ENCODE measurements around the gene MINDY4.

Gene MINDY4

DNA sequence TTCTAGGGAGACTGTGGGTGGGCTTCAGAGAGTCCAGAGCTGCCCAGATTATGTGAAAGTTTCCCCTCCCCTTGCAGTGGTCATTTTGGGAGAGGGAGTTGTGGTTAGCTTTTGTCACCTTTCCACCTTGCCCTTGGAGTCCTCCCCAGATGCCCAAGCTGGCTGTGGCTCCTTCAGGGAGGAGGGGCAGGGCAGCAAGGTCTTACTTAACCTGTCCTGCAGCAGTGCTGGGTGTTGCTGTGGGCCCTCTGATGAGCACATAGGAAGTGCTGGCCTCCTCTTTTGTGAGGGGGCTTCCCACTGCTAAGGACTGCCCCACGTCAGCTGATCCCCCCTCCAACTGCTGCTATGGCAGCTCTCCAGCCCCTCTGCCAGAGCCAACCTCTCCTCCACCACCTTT, 122.8 kb downstream of the MINDY4 start:
- H3K9me3 ChIP-seq (ENCODE audit: control insufficient read depth, insufficient read depth, low read length), result no peaks in the 10 kb centered on the region
- no peaks in the 10 kb centered on the region for H3K4me1 ChIP-seq (ENCODE audit: control insufficient read depth, insufficient read depth, low read length)
- H3K27me3 ChIP-seq (ENCODE audit: control insufficient read depth, insufficient read depth, low read length), result no peaks in the 10 kb centered on the region
- DNase-seq (ENCODE audit: low read depth, low spot score), result no peak
- no peak overlapping the region for H3K4me3 ChIP-seq (ENCODE audit: low read length)
- WGBS (ENCODE audit: insufficient coverage, insufficient read length), result no CpG with 5 or more reads among the region's 1 CpG
- no peaks in the 10 kb centered on the region for H3K36me3 ChIP-seq (ENCODE audit: control insufficient read depth, insufficient read depth, low read length)
- H3K27ac ChIP-seq (ENCODE audit: low read length), result no peak overlapping the region

DNA sequence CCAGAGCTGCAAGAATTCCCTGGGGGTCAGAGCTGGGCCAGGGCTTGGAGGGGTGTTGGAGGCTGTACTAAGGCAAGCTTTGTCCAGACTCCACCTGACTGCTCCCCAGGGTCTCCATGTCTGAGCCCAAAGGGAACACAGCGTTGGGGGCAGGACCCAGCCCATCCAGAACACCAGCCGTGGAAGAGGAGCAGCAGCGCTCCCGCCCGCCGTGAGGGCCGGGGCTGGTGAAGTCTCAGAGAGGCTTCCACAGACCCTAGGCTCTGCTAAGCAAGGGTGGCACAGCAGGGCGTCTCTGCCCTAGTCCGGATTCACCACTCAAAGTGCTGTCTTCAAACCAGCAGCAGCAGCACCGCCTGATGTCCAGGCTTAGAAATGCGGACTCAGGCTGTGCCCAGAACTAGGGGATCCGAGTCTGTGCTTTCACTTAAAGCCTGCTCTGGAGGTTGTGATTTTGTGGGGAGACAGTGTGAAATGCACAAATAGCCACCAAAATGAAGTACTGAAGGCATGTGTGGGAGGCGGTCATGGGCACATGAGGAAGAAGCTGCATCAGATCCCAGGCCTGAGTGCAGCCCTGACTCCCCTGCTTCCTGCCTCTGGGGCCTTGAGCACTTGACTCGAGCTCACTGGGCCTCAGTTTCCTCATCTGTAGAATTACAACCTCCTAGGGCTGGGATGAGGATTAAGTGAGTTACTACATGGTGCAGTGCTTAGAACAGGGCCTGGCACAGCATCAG, 123.8 kb downstream of the MINDY4 start:
- H3K4me1 ChIP-seq (ENCODE audit: control insufficient read depth, insufficient read depth, low read length), result no peaks in the 10 kb centered on the region

DNA sequence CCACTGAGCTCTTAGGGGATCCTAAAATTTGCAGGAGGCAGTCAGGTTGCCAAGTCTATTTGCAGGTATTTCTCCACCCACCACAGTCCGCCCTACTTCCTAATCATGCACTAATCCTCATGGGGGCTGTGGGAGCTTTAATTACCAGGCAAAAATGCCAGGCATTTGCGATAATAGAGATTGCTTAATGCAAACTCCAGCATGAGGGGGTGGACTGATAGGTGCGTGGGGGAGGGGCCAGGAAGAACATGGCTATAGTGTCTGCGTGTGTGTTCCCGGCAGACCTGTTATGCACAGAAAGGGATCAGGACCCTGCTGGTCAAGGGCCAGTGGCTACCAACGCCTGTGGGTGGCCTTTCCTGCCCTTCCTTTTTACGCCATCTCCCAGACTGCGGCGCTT, 124.8 kb downstream of the MINDY4 start:
- DNase-seq (ENCODE audit: low read depth, low spot score), result no peak
- H3K4me3 ChIP-seq (ENCODE audit: low read length), result no peak overlapping the region
- no CpG with 5 or more reads among the region's 9 CpGs for WGBS (ENCODE audit: insufficient coverage, insufficient read length)
- H3K9me3 ChIP-seq (ENCODE audit: control insufficient read depth, insufficient read depth, low read length), result no peaks in the 10 kb centered on the region
- H3K4me1 ChIP-seq (ENCODE audit: control insufficient read depth, insufficient read depth, low read length), result no peaks in the 10 kb centered on the region
- H3K27me3 ChIP-seq (ENCODE audit: control insufficient read depth, insufficient read depth, low read length), result no peaks in the 10 kb centered on the region
- H3K36me3 ChIP-seq (ENCODE audit: control insufficient read depth, insufficient read depth, low read length), result no peaks in the 10 kb centered on the region
- H3K27ac ChIP-seq (ENCODE audit: low read length), result no peak overlapping the region

More for the DNA sequence above, 123.8 kb downstream of the MINDY4 start:
- Histone ChIP-seq H3K36me3 (ENCODE audit: control insufficient read depth, insufficient read depth, low read length) (no peaks in the 10 kb centered on the region), H3K9me3 (ENCODE audit: control insufficient read depth, insufficient read depth, low read length) (no peaks in the 10 kb centered on the region), H3K4me3 (ENCODE audit: low read length) (no peak overlapping the region), H3K27ac (ENCODE audit: low read length) (no peak overlapping the region), H3K27me3 (ENCODE audit: control insufficient read depth, insufficient read depth, low read length) (no peaks in the 10 kb centered on the region)
- no peak for DNase-seq (ENCODE audit: low read depth, low spot score)
- no CpG with 5 or more reads among the region's 14 CpGs for WGBS (ENCODE audit: insufficient coverage, insufficient read length)

DNA sequence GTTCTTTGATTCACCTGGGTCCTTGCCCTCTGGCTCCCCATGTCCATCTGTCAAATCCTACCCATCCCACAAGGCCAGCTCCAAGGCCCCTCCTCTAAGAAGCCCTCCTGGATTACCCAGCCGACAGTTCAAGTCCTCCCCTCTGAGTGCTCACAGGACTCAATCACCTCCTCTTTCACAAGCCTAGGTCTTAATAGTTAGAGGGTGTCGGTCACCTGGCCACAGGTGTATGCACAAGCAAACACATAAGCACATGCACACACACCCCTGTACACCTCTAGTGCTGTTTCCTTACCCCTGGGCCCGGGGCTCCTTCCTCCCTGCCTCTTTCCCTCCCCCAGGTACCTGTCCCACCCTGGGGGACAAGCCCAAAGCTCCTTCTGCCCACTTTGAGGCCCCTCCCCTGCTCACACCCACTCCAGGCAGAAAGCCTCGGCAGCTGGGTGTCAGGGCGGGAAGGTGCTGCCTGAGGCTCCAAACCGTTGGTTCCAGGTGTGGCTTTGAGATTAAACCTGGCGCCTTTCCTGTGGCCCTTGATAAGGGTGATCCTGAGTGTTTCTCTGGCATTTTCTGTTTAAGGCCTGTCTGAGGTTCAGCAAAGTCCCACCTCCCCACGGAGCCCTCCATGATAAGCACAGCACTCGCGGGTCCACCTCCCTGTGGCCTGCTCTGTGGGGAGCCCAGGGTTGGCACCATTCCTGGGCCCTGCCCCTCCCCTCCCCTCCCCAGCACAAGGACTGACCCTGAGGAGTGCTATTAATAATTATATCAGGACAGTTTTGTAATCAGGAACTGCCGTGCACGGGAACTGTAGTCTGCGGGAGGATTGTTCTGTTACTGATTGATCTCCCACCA, 125.8 kb downstream of the MINDY4 start:
- H3K9me3 ChIP-seq (ENCODE audit: control insufficient read depth, insufficient read depth, low read length), result no peaks in the 10 kb centered on the region
- H3K27ac ChIP-seq (ENCODE audit: low read length), result no peak overlapping the region
- no peak overlapping the region for H3K4me3 ChIP-seq (ENCODE audit: low read length)
- DNase-seq (ENCODE audit: low read depth, low spot score), result no peak
- no CpG with 5 or more reads among the region's 13 CpGs for WGBS (ENCODE audit: insufficient coverage, insufficient read length)
- no peaks in the 10 kb centered on the region for H3K36me3 ChIP-seq (ENCODE audit: control insufficient read depth, insufficient read depth, low read length)
- H3K27me3 ChIP-seq (ENCODE audit: control insufficient read depth, insufficient read depth, low read length), result no peaks in the 10 kb centered on the region
- no peaks in the 10 kb centered on the region for H3K4me1 ChIP-seq (ENCODE audit: control insufficient read depth, insufficient read depth, low read length)

DNA sequence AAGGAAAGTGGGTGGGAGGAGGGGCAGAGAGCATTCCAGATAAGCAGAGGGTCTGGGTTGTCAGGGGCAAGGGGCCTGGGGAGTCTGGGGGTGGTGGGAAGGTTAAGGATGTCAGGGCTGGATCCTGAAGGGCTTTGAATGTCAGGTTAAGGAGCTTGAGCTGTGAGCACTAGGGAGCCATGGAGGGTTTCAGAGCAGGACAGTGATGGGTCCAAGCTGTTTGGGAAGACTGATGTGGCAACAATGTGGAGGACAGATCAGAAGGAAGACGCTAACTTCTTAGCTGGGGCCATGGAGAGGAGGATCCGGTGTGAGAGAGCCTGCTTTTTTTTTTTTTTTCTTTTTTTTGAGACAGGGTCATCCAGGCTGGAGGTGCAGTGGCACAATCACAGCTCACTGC, 126.6 kb downstream of the MINDY4 start:
- Histone ChIP-seq H3K27ac (ENCODE audit: low read length) (no peak overlapping the region), H3K9me3 (ENCODE audit: control insufficient read depth, insufficient read depth, low read length) (no peaks in the 10 kb centered on the region), H3K27me3 (ENCODE audit: control insufficient read depth, insufficient read depth, low read length) (no peaks in the 10 kb centered on the region), H3K36me3 (ENCODE audit: control insufficient read depth, insufficient read depth, low read length) (no peaks in the 10 kb centered on the region), H3K4me3 (ENCODE audit: low read length) (no peak overlapping the region), H3K4me1 (ENCODE audit: control insufficient read depth, insufficient read depth, low read length) (no peaks in the 10 kb centered on the region)
- no CpG with 5 or more reads among the region's 2 CpGs for WGBS (ENCODE audit: insufficient coverage, insufficient read length)
- DNase-seq (ENCODE audit: low read depth, low spot score), result no peak

DNA sequence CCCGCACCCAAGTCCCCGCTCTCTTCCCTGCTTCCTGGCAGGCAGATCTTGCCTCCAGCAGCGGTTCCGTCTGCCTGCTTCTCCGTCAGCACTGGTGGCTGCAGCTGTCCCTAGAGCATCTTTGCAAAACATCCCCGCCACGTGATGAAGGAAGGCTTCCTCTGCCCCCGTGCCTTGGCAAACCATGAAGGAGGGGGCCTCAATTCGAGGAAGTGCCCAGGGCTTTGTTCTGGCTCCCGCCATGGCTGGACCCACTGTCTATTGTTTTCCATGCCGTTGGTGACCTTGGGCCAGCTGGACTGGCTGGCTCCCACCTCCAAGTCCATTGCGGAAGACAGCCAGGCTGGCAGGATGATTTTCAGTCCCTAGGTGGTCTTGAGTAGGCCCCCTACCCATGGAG, 127.2 kb downstream of the MINDY4 start:
- no peaks in the 10 kb centered on the region for H3K4me1 ChIP-seq (ENCODE audit: control insufficient read depth, insufficient read depth, low read length)
- no peak overlapping the region for H3K27ac ChIP-seq (ENCODE audit: low read length)
- H3K27me3 ChIP-seq (ENCODE audit: control insufficient read depth, insufficient read depth, low read length), result no peaks in the 10 kb centered on the region
- H3K9me3 ChIP-seq (ENCODE audit: control insufficient read depth, insufficient read depth, low read length), result no peaks in the 10 kb centered on the region
- no CpG with 5 or more reads among the region's 12 CpGs for WGBS (ENCODE audit: insufficient coverage, insufficient read length)
- no peak for DNase-seq (ENCODE audit: low read depth, low spot score)
- H3K36me3 ChIP-seq (ENCODE audit: control insufficient read depth, insufficient read depth, low read length), result no peaks in the 10 kb centered on the region
- H3K4me3 ChIP-seq (ENCODE audit: low read length), result no peak overlapping the region

DNA sequence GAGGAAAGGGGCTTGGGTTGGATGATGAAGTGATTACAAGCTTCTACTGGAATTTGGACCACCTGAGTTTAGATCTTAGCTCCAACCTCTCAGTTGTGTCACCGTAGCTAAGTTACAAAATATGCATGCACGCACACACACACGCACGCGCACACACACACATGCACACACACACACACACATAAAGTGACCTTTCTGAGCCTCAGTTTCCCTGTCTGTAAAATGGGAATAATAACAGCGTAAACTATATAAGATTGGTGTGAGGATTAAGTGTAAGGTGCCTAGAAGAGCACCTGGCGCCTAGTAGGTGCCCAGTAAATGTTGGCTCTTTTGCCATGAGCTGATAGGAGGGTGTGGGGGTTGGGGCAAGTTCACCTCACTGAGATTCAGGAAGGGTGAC, 127.8 kb downstream of the MINDY4 start:
- H3K4me1 ChIP-seq (ENCODE audit: control insufficient read depth, insufficient read depth, low read length), result no peaks in the 10 kb centered on the region
- no peaks in the 10 kb centered on the region for H3K27me3 ChIP-seq (ENCODE audit: control insufficient read depth, insufficient read depth, low read length)
- H3K9me3 ChIP-seq (ENCODE audit: control insufficient read depth, insufficient read depth, low read length), result no peaks in the 10 kb centered on the region
- H3K36me3 ChIP-seq (ENCODE audit: control insufficient read depth, insufficient read depth, low read length), result no peaks in the 10 kb centered on the region
- no peak for DNase-seq (ENCODE audit: low read depth, low spot score)
- no CpG with 5 or more reads among the region's 7 CpGs for WGBS (ENCODE audit: insufficient coverage, insufficient read length)
- no peak overlapping the region for H3K4me3 ChIP-seq (ENCODE audit: low read length)
- H3K27ac ChIP-seq (ENCODE audit: low read length), result no peak overlapping the region

DNA sequence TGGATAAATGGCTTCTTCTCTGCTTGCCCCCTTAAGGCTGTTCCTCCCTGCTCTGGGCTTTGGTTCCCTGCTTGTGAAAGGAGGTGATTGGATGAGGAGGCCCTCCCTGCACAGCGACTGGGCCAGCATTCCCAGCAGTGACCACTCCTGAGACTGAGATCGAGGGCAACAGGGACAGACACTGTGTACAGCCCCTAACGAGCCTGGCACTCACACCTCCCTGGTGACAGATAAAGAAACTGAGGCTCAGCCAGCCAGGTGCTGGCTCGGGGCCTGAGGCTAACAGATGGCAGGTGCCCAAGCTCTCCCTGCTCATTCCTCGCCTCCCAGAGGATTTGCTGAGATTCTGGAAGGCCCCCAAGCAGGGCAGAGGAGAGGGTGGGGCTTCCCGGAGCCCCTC, 128.4 kb downstream of the MINDY4 start:
- no peaks in the 10 kb centered on the region for H3K27me3 ChIP-seq (ENCODE audit: control insufficient read depth, insufficient read depth, low read length)
- H3K27ac ChIP-seq (ENCODE audit: low read length), result no peak overlapping the region
- H3K4me1 ChIP-seq (ENCODE audit: control insufficient read depth, insufficient read depth, low read length), result no peaks in the 10 kb centered on the region
- WGBS (ENCODE audit: insufficient coverage, insufficient read length), result no CpG with 5 or more reads among the region's 6 CpGs
- H3K36me3 ChIP-seq (ENCODE audit: control insufficient read depth, insufficient read depth, low read length), result no peaks in the 10 kb centered on the region
- H3K4me3 ChIP-seq (ENCODE audit: low read length), result no peak overlapping the region
- H3K9me3 ChIP-seq (ENCODE audit: control insufficient read depth, insufficient read depth, low read length), result no peaks in the 10 kb centered on the region
- no peak for DNase-seq (ENCODE audit: low read depth, low spot score)

DNA sequence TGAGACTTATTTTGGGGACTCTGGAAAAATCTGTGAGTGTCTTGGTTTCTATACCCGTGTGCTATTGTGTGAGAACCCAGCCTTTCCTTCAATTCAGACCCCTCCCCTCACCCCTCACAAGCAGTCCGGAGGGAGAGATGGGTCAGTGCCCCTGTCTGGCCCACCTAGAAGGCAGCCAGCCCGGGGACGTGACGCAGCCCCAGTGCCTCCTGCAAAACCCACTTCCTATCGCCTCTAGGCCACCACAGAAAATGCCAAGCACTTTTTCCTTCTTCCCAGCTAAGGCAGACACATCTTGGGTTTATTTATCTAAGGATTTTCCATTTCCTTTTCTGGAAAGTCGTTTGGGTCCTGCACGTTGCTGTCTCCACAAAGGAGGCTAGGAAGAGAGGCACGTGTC, 128.8 kb downstream of the MINDY4 start:
- no CpG with 5 or more reads among the region's 9 CpGs for WGBS (ENCODE audit: insufficient coverage, insufficient read length)
- DNase-seq (ENCODE audit: low read depth, low spot score), result no peak
- Histone ChIP-seq H3K4me3 (ENCODE audit: low read length) (no peak overlapping the region), H3K36me3 (ENCODE audit: control insufficient read depth, insufficient read depth, low read length) (no peaks in the 10 kb centered on the region), H3K9me3 (ENCODE audit: control insufficient read depth, insufficient read depth, low read length) (no peaks in the 10 kb centered on the region), H3K27me3 (ENCODE audit: control insufficient read depth, insufficient read depth, low read length) (no peaks in the 10 kb centered on the region), H3K4me1 (ENCODE audit: control insufficient read depth, insufficient read depth, low read length) (no peaks in the 10 kb centered on the region), H3K27ac (ENCODE audit: low read length) (no peak overlapping the region)

DNA sequence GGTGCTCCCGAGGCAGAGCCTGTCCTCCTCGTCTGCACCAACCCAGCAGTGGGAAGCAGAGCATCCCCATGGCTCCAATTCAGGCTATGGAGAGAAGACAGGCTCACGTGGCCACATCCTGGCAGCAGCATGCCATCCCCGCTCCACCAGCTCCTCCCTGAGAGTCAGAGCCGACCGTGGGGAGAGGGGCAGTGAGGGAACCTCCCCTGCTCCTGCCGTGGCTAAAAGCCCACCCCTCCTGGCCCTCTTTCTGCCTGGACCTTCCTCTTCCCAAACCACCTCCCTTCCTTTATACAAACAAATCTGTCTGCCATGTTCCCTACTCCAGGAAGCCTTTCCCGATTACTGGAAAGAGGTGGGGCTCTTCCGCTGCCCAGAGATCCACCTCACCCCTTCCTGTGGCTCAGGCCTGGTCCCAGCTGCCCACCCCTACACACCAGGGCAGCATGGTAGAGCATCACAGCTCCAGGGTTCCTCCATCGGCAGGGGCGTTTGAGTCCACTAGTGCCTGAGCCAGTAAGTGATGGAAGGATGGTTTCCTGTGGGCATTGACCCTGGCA, 129.7 kb downstream of the MINDY4 start:
- H3K4me1 ChIP-seq (ENCODE audit: control insufficient read depth, insufficient read depth, low read length), result no peaks in the 10 kb centered on the region
- H3K4me3 ChIP-seq (ENCODE audit: low read length), result no peak overlapping the region
- no peaks in the 10 kb centered on the region for H3K36me3 ChIP-seq (ENCODE audit: control insufficient read depth, insufficient read depth, low read length)
- no CpG with 5 or more reads among the region's 11 CpGs for WGBS (ENCODE audit: insufficient coverage, insufficient read length)
- no peak overlapping the region for H3K27ac ChIP-seq (ENCODE audit: low read length)
- no peaks in the 10 kb centered on the region for H3K9me3 ChIP-seq (ENCODE audit: control insufficient read depth, insufficient read depth, low read length)
- no peaks in the 10 kb centered on the region for H3K27me3 ChIP-seq (ENCODE audit: control insufficient read depth, insufficient read depth, low read length)
- no peak for DNase-seq (ENCODE audit: low read depth, low spot score)

Measured in iPS DF 6.9 (cell line).